GM19043 (cell line): Measurements from ENCODE around the gene STK24.

Experiments
- ATAC-seq: cut with Tn5 transposase; IDR thresholded peaks from one replicate; pipeline ENCODE4 v1.9.1; 2021; ENCODE audit warnings: low read depth; ENCODE audit not compliant: unreplicated experiment

Gene STK24

DNA sequence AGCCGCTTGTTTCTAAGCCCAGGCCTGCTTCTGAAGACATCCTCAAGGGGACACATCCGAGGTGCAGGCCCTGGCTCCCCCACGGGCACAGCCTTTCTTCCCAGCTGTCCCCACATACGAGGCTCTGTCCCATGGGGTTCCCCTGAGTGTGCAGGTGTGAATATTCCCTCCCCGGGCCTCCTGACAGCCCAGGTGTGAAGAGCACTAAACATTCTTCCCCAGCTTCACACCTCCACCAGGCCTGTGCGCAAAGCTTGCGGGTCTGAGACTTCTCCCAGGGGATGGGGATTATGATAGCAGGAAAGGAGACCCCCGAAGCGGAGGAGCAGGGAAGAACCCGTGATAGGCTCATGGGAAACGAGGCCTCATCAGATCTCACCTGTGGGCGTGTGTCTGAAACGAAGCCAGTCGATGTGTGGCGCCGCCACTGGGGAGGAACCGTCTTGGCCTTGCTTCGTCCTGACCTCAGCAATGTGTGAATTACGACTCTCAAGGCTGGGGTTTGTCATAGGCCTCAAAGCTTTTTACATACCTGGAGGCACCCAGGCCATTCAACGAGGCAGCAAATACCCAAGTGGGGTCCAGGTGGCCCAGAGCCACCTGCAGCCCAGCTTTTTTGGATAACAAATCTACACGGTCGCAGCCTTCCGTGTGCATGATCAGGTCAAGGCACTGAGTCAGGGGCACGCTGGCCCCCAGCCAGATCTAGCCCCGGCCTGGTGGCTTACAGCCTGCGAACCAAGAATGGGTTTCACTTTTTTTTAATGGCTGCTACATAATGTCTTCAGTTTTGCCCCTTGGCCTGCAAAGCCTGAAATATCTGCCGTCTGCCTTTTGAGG is 134.3 kb downstream of the STK24 start:
- no peak for ATAC-seq

DNA sequence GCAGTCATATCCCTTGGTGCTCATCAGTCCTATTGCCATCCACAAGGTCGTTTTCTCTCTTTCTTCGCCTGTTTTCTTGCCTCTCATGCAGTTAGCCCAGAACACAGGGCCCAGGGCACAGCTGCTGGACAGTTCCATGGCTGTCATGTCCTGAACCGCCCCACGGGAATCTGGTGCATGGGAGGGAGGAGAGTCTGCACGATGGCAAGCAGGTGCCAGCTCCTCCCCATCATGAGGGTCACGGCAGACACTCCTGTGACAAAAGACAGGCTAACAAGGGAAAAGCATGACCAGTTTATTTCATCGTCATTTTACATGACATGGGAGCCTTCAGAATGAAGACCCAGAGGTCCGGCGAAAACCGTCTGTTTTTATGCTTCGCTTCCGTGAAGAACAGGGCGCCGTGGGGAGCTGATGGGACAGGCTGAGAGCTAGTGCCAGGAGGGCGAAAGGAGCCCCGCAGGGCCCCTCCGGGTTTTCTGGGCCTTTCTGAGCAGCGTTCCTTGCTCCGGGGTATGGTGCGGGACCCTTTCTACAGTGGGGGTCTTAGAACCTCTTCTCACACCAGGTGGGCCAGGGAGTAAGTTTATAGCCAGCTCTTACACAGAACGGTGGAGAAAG is 135.7 kb downstream of the STK24 start:
- no peak for ATAC-seq

GRCh38 chr13:98440390-98441055 is 136.4 kb downstream of the STK24 start:
- no peak for ATAC-seq

DNA sequence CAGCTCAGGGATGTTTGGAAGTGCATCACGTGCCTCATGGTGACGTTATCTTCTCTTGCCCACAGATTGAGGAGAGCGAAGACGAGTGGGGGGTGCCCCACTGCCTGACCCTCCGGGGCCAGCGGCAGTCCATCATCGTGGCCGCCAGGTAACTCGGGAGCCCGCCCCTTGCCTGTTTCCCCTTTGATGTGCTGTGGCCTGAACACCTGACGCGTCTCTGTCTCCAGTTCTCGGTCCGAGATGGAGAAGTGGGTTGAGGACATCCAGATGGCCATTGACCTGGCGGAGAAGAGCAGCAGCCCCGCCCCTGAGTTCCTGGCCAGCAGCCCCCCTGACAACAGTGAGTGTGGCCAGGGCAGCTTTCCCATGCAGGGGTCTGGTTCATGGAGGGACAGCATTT is 137.0 kb downstream of the STK24 start:
- ATAC-seq: no peak

DNA sequence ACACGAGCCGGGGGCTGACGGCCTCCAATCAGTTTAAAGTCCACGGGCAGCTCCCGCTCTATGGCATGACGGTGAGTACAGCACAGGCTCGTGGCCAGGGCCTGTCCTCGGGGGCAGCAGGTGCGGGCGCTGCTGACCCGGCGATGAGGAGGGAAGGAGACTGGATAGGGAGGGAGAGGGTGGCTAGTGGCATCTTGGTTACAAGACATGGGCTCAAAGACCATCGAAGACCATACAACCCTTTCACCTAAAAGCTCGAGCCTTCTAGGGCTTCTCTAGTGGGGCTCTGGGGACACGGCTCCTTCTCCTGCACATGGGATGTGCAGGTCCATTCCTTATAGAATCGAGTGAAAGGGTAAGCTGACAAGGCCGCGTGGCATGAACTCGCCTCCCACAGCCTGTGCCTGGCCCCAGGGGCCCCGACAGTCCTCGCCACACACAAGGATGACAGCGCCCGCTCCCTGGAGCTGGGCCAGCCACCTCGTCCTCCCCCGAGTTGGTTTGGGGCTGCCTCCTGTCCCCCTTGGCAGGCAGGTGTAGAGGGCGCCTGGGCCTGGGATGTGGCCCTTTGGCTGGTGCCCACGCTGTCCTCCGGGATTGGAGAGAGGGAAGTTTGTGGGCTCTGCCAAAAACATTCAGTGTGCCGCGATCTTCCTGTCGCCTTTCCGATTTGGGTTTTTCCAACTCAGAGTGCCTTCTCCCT is 137.6 kb downstream of the STK24 start:
- no peak for ATAC-seq

- no peak for ATAC-seq
These were observed 138.4 kb downstream of the STK24 start for GRCh38 chr13:98438246-98439125.

DNA sequence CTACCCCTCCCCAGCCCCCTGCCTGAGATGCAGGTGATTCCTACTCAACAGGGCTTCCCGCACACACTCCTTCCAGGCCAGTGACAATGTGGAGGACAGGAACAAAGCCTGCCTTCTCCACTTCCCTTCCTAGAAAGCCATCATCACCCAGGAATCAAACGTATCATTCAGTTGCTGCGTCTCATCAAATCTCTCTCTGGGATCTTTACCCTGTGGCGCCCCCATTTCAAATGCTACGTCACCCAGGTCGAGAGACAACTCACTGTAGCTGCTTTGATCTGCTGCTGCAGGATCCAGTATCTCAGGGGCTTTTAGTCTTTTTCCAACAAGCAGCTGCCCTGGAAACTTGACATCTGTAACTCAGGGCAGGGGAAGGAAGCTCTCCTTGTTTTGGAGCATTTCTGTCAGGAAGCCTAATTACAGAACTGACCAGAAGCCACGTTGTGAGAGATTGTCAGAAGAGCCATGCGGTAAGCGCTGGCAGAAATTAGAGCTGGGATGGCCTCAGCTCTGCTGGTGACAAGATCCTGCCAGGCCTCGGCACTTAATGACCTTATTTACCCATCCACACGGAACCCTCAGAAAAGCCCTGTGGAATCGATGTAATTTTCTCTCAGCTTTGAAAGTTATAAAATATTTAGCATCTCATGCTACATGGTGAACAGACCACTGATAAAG is 140.5 kb downstream of the STK24 start:
- no peak for ATAC-seq

DNA sequence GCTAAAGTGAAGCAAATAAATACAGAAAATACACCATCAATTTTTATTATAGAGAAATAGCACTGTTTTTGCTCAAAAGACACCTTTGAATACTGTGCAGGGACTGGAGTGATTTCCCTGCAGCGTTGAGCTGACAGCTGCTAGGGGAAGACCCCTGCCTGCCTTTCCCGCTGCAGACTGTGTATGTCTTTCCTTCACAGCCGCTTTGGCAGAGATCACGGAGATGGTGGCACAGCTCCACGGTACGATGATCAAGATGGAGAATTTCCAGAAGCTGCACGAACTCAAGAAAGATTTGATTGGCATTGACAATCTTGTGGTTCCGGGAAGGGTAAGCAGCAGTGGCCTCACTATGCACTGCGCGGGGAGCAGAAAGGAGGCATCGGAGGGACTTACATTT is 141.5 kb downstream of the STK24 start:
- ATAC-seq: no peak

DNA sequence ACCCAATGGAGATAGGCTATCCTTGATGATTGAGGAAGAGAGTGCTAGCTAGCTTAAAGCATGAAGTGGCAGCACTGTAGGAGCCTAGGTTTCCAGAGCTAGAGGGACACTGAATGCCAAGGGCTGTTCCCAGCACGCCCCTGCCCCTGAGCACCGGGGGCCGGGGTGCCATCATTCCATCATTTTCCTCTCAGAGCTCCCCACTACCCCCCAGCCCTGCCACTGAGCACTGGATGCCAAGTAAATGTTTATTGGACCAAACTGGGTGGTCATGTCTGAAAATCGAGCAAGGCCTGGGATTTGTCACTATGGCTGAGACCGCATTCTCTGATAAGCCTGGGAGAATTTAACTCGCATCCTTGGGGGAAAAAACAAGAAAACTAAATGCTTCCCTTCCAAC is 142.8 kb downstream of the STK24 start:
- no peak for ATAC-seq

- no peak for ATAC-seq
These were observed 143.3 kb downstream of the STK24 start for GRCh38 chr13:98433654-98434053.

DNA sequence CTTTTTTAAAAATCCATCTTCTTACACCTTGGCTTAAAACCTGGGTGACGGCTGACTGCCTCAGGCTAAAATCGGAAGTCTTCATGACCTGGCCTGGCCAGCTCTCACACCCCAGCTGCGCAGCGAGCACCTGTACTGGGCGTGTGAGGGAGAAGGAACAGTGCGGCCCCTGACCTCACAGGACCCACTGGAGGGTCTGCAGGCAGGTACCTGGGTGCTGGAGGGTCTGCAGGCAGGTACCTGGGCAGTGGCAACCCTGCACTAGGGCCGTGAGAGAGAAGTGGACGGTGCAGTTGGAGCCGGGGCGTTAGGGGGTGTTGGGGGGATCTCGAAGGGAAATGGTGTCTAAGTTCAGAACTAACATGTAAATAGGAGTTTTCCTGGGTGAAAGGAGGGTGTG is 144.3 kb downstream of the STK24 start:
- ATAC-seq: no peak

GRCh38 chr13:98429977-98430736 is 146.8 kb downstream of the STK24 start:
- no peak for ATAC-seq

- ATAC-seq: no peak
These were observed 147.4 kb downstream of the STK24 start for GRCh38 chr13:98429531-98429930.

- no peak for ATAC-seq
These were observed 147.8 kb downstream of the STK24 start for GRCh38 chr13:98429081-98429480.

DNA sequence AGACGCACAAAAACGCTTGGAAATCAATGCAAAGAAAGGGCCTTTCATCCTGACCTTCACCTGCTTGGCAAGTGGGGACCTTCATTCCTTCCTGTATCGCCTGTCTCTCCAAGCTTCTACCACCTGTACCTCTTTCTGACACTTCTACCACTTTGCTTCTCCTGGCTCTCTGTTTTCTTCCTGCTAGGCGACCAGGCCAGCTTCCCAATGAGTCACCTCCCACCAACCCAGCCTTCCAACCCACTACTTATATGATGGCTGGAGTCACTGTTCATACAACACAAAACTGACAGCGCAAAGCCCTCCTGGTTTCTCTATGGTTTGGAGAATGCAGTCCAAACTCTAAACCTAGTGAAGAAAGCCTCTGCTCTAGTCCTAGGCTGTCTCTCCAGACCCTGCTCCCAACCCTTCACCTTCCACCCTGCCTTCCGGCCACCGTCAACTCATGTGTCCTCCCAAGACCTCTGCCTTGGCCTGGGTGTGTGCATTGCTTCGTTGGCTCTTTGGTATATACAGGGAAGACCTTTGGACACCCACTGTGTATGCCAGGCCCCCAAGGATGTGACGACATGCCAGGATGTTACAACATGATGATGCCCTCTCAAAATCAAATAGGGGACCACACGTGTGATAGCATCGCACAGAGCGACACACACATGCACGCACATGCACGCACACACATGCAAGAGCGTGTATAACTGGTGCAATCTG is 148.5 kb downstream of the STK24 start:
- ATAC-seq: no peak

GRCh38 chr13:98427331-98427995 is 149.4 kb downstream of the STK24 start:
- ATAC-seq: no peak

DNA sequence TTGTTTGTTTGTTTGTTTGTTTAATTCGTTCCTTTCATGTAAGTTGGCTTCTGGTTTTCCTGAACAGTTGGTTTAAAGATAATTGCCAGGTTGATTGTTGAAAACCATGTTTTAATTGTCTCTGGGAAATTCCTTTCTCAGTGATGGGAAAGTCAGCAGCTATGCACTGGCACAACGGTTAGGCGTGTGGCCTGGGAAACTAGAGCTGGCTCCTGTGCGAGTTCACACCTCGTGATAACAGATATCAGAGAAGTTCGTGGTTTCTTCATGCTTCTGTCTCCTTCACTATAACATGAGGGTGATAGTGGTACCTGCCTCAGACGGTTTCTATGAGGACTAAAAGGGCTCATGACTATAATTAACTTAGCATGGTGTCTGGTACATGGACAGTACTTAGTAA is 153.5 kb downstream of the STK24 start:
- ATAC-seq: no peak

- ATAC-seq: no peak
These were observed 154.9 kb downstream of the STK24 start for GRCh38 chr13:98422046-98422445.
